Panc1 (cell line): Measurements from ENCODE around the gene RAB3IP.

Source experiments
- POLR2AphosphoS5 ChIP-seq: IDR thresholded peaks from 2 replicates; pipeline ENCODE4 v1.6.1; 2012; ENCODE audit warnings: mild to moderate bottlenecking, low read depth, low read length, moderate library complexity
- TCF7L2 ChIP-seq: IDR thresholded peaks from 2 replicates; pipeline ENCODE4 v1.6.1; 2011; ENCODE audit warnings: mild to moderate bottlenecking, low read depth, low read length, inconsistent platforms
- TF ChIP-seq, protein P1 (sequence below): fragments of 450-650 bp; IDR thresholded peaks from 2 replicates; pipeline ENCODE4 v1.5.1; 2017; ENCODE audit warnings: mild to moderate bottlenecking
- TF ChIP-seq, protein P2 (sequence below), 2 experiments: IDR thresholded peaks; 2 replicates each; pipeline ENCODE4 v1.6.1; 2011 to 2012; ENCODE audit warnings: low read depth in 2 of 2, control low read depth in 1 of 2, low read length in 1 of 2, mild to moderate bottlenecking in 1 of 2, moderate library complexity in 1 of 2; ENCODE audit not compliant: insufficient read depth in 1 of 2

DNA sequence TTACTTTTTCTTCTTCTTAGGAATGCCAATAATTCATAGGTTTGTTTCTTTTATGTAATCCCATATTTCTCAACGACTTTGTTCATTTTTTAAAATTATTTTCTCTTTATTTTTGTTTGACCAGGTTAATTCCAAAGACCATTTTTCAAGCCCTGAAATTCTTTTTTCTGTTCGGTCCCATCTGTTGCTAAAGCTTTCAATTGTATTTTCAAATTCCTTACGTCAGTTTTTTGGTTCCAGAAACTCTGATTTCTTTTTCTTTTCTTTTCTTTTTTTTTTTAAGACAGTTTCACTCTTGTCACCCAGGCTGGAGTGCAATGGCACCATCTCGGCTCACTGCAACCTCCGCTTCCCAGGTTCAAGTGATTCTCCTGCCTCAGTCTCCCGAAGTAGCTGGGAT is 27.6 kb downstream of the RAB3IP start:
- TF ChIP-seq, protein P1, sequence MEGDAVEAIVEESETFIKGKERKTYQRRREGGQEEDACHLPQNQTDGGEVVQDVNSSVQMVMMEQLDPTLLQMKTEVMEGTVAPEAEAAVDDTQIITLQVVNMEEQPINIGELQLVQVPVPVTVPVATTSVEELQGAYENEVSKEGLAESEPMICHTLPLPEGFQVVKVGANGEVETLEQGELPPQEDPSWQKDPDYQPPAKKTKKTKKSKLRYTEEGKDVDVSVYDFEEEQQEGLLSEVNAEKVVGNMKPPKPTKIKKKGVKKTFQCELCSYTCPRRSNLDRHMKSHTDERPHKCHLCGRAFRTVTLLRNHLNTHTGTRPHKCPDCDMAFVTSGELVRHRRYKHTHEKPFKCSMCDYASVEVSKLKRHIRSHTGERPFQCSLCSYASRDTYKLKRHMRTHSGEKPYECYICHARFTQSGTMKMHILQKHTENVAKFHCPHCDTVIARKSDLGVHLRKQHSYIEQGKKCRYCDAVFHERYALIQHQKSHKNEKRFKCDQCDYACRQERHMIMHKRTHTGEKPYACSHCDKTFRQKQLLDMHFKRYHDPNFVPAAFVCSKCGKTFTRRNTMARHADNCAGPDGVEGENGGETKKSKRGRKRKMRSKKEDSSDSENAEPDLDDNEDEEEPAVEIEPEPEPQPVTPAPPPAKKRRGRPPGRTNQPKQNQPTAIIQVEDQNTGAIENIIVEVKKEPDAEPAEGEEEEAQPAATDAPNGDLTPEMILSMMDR, result no peak
- TF ChIP-seq POLR2AphosphoS5 (no peak), TCF7L2 (no peak)
- TF ChIP-seq, protein P2, sequence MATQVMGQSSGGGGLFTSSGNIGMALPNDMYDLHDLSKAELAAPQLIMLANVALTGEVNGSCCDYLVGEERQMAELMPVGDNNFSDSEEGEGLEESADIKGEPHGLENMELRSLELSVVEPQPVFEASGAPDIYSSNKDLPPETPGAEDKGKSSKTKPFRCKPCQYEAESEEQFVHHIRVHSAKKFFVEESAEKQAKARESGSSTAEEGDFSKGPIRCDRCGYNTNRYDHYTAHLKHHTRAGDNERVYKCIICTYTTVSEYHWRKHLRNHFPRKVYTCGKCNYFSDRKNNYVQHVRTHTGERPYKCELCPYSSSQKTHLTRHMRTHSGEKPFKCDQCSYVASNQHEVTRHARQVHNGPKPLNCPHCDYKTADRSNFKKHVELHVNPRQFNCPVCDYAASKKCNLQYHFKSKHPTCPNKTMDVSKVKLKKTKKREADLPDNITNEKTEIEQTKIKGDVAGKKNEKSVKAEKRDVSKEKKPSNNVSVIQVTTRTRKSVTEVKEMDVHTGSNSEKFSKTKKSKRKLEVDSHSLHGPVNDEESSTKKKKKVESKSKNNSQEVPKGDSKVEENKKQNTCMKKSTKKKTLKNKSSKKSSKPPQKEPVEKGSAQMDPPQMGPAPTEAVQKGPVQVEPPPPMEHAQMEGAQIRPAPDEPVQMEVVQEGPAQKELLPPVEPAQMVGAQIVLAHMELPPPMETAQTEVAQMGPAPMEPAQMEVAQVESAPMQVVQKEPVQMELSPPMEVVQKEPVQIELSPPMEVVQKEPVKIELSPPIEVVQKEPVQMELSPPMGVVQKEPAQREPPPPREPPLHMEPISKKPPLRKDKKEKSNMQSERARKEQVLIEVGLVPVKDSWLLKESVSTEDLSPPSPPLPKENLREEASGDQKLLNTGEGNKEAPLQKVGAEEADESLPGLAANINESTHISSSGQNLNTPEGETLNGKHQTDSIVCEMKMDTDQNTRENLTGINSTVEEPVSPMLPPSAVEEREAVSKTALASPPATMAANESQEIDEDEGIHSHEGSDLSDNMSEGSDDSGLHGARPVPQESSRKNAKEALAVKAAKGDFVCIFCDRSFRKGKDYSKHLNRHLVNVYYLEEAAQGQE (IDR thresholded peaks at IDR 0.05; ENCODE audit: insufficient read depth in 1 of 2, low read depth in 2 of 2, low read length in 1 of 2), result no peak
